ENCODE data around the gene PILRB. TPM values are rescaled to one million over a fixed set of nuclear protein-coding genes. Genes with fewer than 3 reads are reported as not detected.
A peak's percentile ranks its signal among the peaks of the same experiment; 100 is the strongest.

The PILRB gene
- total RNA-seq, 1 experiment from 2014 or later, result 50.1 TPM

DNA sequence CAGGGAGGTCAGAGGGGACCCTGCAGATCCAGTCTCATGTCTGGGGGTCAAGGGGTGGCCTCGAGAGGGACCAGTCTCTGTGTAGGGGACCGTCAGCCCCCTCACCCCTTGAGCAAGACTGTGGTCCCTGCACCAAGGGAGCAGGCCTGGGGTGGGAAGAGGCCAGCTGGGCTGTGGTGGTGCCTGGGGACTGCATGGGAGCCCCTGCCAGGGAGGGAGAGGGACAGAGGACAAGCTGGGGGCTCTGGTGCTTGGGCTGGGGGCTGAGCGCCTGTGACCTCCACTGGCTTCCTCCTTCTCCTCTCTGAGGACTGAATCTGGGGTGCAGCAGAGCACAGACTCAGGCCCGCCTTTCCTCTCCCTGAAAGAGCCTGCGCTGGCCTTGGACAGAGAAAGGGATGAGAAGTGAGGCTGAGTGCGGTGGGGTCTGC, 771 bp upstream of the PILRB start:
- Mint-ChIP-seq H3K27ac (peak overlapping the region in 1 of 3 experiments; percentile 67; a peak in 1 of 7 replicates), H3K9me3 (no peaks in the 10 kb centered on the region; a peak in 1 of 5 replicates), H3K4me3 (no peak overlapping the region), H3K27me3 (ENCODE audit: low read depth) (no peaks in the 10 kb centered on the region), H3K4me1 (no peaks in the 10 kb centered on the region), H3K36me3 (ENCODE audit: insufficient read depth in 1 of 3, low read depth in 3 of 3) (peaks cover 41 to 87% (median 72%) of the 10 kb centered on the region in 3 experiments)
- Histone ChIP-seq H2AK5ac (ENCODE audit: insufficient read length, low read length) (no peak overlapping the region), H3K23me2 (ENCODE audit: insufficient read length, low read depth, low read length, poor library complexity, severe bottlenecking) (no peaks in the 10 kb centered on the region), H3K79me2 (ENCODE audit: insufficient read depth, low read length) (no peaks in the 10 kb centered on the region), H3T11ph (ENCODE audit: low read length) (no peak overlapping the region), H3K14ac (ENCODE audit: insufficient read depth, low read length) (no peak overlapping the region), H2BK5ac (ENCODE audit: insufficient read length, low read length) (no peak overlapping the region), H3K4me1 (ENCODE audit: insufficient read depth, low read length) (no peaks in the 10 kb centered on the region), H3K27me3 (ENCODE audit: insufficient read depth, low read length) (no peaks in the 10 kb centered on the region), H3K4ac (ENCODE audit: low read depth, low read length) (no peak overlapping the region), H2BK120ac (ENCODE audit: low read depth, low read length, poor library complexity, severe bottlenecking) (no peak overlapping the region), H2BK12ac (ENCODE audit: insufficient read length, low read depth, low read length) (no peak overlapping the region), H4K5ac (ENCODE audit: insufficient read length, low read depth, low read length) (no peak overlapping the region), H4K91ac (ENCODE audit: insufficient read length, low read depth, low read length) (no peak overlapping the region), H3K27ac (ENCODE audit: insufficient read length, low read depth, low read length) (no peak overlapping the region), H3K23ac (ENCODE audit: insufficient read length, low read depth, low read length) (no peak overlapping the region), H3K9ac (ENCODE audit: extremely low read depth, insufficient read length, low read length) (no peak overlapping the region), H2BK15ac (ENCODE audit: low read depth, low read length) (no peak overlapping the region), H3K9me3 (ENCODE audit: control insufficient read depth, low read depth, low read length) (no peaks in the 10 kb centered on the region), H4K8ac (replicated peaks; ENCODE audit: insufficient read length, low read depth, low read length) (no peak overlapping the region), H3K79me1 (ENCODE audit: insufficient read depth, low read depth, low read length, poor library complexity, severe bottlenecking) (no peaks in the 10 kb centered on the region), H2AFZ (ENCODE audit: low read length) (no peak overlapping the region), H3K56ac (ENCODE audit: insufficient read length, low read depth, low read length) (no peak overlapping the region), H2BK20ac (ENCODE audit: low read depth, low read length, poor library complexity, severe bottlenecking) (no peak overlapping the region), H3K4me2 (ENCODE audit: insufficient read depth, insufficient read length, low read length) (no peak overlapping the region), H4K20me1 (ENCODE audit: control insufficient read depth, insufficient read depth, insufficient read length) (no peaks in the 10 kb centered on the region), H3K18ac (ENCODE audit: insufficient read length, low read depth, low read length) (no peak overlapping the region)
- TF ChIP-seq, protein P1, sequence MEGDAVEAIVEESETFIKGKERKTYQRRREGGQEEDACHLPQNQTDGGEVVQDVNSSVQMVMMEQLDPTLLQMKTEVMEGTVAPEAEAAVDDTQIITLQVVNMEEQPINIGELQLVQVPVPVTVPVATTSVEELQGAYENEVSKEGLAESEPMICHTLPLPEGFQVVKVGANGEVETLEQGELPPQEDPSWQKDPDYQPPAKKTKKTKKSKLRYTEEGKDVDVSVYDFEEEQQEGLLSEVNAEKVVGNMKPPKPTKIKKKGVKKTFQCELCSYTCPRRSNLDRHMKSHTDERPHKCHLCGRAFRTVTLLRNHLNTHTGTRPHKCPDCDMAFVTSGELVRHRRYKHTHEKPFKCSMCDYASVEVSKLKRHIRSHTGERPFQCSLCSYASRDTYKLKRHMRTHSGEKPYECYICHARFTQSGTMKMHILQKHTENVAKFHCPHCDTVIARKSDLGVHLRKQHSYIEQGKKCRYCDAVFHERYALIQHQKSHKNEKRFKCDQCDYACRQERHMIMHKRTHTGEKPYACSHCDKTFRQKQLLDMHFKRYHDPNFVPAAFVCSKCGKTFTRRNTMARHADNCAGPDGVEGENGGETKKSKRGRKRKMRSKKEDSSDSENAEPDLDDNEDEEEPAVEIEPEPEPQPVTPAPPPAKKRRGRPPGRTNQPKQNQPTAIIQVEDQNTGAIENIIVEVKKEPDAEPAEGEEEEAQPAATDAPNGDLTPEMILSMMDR (conservative IDR thresholded peaks at IDR 0.05), result no peak
- no CpG with 5 or more reads among the region's 6 CpGs for WGBS (ENCODE audit: extremely low coverage, insufficient read length, low lambda C conversion rate)
- DNase-seq, result no peak

Measured in H9 (cell line).